UCSD-AML1 (cell line): ENCODE measurements around the gene KHDC1.
"Not testable (repeated sequence)": the region's sequence is repeated elsewhere in the genome, so short reads cannot be mapped to it uniquely, and the experiment has no call there.

Experiments used
- DNase-seq: peaks from one replicate; lab custom pipeline; 2025; ENCODE audit not compliant: unreplicated experiment; lab: John Stamatoyannopoulos, UW

KHDC1 gene, protein sequence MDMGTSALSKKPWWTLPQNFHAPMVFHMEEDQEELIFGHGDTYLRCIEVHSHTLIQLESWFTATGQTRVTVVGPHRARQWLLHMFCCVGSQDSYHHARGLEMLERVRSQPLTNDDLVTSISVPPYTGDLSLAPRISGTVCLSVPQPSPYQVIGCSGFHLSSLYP

DNA sequence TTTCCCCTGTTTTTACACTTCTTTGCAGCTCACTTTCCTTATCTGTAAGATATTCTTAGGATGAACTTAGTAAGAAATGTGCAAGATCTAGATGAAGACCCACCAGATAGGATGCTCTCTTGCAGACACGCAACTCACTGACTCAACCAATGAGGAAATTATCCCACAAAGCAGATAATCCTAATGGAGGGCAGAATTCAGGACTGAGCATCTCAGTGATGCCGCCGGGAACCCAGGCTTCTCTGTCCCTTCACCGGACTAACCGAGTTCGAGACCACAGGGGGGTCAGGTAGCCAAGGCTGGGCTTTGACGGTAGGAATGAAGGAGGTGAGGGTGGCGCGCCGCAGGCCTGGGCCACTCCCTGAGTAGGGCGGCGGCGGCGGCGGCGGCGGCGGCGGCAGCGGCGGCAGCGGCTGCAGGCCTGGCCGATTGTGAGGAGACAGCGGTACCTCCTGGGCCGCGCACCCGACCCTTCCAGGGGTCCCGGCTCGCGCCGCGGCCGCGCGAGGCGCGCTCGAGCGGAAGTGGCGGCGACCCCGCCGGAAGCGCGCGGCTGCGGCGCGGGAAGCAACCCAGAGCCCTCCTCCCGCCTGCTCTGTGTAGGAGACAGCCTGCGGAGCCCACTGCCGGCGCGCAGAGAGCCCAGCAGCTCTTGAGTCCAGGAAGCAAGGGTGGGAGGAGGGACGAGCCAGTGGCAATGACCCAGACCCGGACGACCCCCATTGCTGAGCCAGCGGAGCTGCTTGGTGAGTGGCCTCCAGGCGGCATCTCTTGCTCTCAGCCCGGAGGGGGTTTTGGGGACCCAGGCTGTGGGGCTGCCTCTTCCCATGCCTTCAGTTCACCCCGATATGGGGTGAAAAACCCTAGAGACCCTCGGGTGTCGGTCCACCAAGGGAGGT is at the start of gene KHDC1:
Gene KHDC1, minus strand, starts transcription at position 526 of the 899 bp plus-strand sequence. CDS start 20,679 bp downstream, outside the sequence.
- peak; percentile 73 for DNase-seq

GRCh38 chr6:73310503-73310845 is 47.5 kb upstream of the KHDC1 start:
- DNase-seq: not testable (repeated sequence)

DNA sequence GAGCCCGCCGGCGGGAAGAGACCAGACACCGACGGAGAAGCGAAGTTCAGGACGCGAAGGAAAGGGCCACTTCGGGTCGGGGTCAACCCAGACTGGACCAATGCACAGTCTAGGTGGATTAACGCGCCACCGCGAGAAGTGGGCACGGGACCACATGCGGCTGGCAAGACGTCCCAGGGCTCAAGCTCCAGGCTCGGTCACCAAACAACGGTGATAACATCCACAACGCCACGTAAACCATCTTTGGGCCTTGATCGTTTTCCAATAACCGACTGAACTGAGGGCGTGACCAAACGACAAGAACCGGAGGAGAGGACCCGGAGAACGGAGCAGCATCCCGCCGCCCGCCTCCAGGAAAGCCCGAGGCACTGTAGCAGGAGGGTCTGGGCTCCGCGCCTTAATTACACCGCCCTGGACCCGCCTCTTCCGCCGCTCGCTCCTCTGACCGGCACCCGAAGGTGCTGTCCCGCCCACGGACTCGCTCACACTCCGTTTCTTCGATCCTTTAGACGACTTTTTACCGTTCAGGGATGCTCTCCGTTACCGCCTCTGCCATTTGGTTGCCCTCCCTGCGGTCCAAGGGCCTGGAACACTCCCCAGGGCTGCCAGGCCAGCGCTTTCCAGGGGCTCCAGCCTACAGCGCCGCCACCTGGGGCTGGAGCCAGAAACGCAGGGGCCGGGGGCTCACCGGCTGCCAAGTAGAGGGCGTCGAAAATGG is 46.9 kb upstream of the KHDC1 start:
- DNase-seq: peak; percentile 80

DNA sequence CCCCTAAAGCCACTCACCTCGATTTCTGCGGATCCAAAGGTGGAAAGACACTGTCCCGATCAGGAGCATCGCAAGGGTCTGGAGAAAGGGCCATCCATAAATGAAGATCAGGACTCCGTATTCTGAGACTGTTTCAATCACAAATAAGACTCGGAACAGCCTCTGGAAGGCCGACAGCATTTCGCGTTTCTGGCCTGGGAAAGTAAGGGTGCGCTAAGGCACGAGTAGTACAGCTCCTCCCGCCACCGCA is 46.5 kb upstream of the KHDC1 start:
- peak; percentile 45 for DNase-seq

DNA sequence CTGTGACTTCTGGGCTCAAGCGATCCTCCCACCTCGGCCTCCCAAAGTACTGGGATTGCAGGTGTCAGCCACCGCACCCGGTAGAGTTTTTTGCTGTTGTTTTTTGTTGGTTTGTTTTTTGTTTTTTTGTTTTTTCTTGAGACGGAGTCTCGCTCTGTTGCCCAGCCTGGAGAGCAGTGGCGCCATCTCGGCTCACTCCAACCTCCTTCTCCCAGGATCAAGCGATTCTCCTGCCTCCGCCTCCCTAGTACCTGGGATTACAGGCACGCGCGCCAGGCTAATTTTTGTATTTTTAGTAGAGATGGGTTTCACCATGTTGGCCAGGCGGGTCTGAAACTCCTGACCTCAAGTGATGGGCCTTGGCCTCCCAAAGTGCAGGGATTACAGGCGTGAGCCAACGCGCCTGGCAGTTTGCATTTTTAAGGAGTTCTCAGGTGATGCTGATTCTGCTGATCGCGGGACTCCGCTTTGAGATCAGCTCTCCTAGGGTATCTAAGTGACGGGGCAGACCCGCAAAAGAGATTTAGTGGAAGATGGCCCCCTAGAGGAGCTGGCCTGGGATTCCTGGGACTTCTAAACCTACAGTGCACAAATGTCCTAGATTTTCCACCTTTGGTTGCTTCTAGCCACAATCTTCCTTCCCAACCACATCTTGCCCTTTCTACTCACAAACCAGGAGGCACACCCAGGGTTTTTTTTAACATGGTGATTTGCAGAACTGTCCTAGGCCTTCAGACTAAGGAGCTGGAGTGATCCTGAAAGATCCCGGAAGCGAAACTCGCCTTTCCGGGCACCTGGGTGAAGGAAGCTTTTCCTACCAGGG is 45.9 kb upstream of the KHDC1 start:
- peak; percentile 35 for DNase-seq

GRCh38 chr6:73303773-73304172 is 40.8 kb upstream of the KHDC1 start:
- DNase-seq: not testable (repeated sequence)

DNA sequence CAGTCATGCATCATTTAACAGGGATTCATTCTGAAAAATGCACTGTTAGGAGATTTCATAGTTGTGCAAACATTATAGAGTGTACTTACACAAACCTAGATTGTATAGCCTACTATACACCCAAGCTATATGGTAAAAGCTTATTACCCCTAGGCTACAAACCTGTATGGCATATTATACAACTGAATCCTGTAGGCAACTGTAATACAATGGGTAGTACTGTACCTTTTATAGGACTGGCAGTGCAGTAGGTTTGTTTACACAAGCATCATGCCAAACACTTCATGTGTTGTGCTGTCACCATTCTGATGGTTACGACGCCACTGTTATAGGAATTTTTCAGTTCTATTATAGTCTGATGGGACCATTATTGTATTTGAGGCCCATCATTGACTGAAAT is 39.3 kb upstream of the KHDC1 start:
- DNase-seq: no peak

DNA sequence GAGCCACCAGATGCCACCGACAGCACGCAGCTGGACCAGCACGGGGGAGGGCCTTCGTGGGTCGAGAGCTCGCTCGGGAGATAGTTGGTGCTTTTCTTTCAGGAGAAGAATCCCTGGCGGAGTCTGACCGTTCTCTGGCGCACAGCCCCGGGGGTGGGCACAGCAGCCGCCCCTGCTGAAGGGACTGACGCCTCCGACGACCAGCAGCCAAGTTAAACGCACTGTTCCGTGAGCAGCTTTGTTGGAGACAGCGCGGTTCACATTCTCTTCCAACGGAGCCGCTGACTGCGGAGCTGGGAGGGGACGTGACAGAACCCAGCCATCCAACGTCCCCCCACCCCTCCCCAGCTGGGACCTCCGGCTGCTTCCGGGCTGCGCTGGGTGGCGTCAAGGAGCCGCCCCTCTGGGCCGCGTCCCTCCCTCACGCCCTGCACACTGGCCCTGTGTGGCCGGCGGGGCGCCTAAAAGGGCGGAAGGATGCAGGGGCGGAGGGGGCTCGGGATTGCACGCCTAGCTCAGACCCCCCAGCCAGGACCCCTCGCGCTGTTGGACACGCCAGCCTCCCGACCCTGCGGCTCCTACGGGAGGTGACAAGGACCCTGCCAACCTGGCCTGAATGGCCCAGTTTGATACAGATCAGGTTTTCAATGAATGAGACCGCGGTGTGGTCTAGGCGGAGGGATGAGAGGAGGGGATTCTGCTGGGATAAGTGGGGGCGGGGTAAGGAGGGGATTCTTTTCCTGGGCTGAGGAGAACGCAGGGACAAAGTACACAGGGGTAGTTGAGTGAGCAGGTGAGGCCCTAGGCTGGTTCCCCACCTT is 36.4 kb upstream of the KHDC1 start:
- no peak for DNase-seq

GRCh38 chr6:73293331-73293730 is 30.3 kb upstream of the KHDC1 start:
- no peak for DNase-seq

GRCh38 chr6:73290435-73290834 is 27.4 kb upstream of the KHDC1 start:
- DNase-seq: no peak

- no peak for DNase-seq
Measured at GRCh38 chr6:73286752-73287151, 23.8 kb upstream of the KHDC1 start.

GRCh38 chr6:73285674-73286283 is 22.8 kb upstream of the KHDC1 start:
- DNase-seq: no peak

GRCh38 chr6:73282871-73283270 is 19.9 kb upstream of the KHDC1 start:
- no peak for DNase-seq

DNA sequence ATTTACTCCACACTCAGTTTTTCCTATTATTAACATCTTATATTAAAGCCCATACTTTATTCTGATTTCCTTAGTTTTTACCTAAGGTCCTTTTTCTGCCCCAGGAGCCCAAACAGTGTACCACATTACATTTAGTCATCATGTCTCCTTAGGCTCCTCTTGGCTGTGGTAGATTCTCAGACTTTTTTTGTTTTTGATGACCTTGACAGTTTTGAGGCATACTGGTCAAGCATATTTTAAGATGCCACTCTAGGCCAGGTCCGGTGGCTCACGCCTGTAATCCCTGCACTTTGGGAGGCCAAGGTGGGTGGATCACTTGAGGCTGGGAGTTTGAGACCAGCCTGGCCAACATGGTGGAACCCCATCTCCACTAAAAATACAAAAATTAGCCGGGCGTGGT is 18.7 kb upstream of the KHDC1 start:
- not testable (repeated sequence) for DNase-seq

DNA sequence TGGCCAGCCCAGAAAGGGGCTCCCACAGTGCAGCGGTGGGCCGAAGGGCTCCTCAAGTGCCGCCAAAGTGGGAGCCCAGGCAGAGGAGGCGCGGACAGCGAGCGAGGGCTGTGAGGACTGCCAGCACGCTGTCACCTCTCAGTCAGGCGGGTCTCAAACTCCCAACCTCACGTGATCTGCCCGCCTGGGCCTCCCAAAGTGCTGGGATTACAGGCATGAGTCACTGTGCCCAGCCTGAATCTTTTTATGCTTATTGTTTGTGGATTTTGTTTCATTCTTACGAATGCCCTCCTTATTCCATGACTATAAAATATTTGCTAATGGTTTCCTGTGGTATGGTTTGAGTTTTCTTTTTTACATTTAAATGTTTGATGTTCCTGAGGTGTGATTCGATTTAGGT is 6.3 kb upstream of the KHDC1 start:
- DNase-seq: not testable (repeated sequence)

GRCh38 chr6:73268896-73269295 is 5.9 kb upstream of the KHDC1 start:
- DNase-seq: not testable (repeated sequence)

- DNase-seq: no peak
Measured at GRCh38 chr6:73264446-73264845, 1.4 kb upstream of the KHDC1 start.

GRCh38 chr6:73263570-73263909 is 544 bp upstream of the KHDC1 start:
- DNase-seq: no peak

DNA sequence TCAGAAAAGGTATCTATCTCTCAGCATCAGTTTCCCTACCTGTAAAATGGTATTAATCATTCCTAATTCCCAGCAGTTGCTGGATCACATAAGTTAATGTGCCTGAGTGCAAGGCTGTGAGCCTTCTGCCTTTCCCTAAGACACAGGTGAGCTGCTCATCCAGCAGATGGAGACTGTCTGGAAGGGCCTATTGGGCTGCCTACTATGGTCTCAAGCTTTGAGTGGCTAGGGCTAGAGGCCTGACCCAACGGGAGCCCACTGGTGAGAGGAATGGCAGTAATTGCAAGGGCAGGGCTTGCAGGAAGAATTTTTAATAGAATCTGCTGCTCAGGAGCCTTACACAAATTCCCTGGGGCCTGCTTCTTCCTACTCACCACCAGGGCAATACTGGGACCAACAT is 4.3 kb downstream of the KHDC1 start:
- no peak for DNase-seq

GRCh38 chr6:73254323-73254722 is 8.7 kb downstream of the KHDC1 start:
- not testable (repeated sequence) for DNase-seq
